Occipital lobe (tissue), 2 donors: ENCODE measurements around the gene CLEC4M. TPM values are rescaled to one million over a fixed set of nuclear protein-coding genes. Genes with fewer than 3 reads are reported as not detected.
"Not testable (repeated sequence)": the region's sequence is repeated elsewhere in the genome, so short reads cannot be mapped to it uniquely, and the experiment has no call there.

Experiments used
- DNase-seq: peaks from one replicate; lab custom pipeline; 2025; lab: John Stamatoyannopoulos, UW
- total RNA-seq: library from RNA; depleted of rRNA; stranded (reverse); fragments of >200 nt; gene quantifications from one replicate; pipeline ENCODE4 v1.2.3, GENCODE V29; 2014

The CLEC4M gene
- total RNA-seq, 1 donor from 2014 or later: not detected

DNA sequence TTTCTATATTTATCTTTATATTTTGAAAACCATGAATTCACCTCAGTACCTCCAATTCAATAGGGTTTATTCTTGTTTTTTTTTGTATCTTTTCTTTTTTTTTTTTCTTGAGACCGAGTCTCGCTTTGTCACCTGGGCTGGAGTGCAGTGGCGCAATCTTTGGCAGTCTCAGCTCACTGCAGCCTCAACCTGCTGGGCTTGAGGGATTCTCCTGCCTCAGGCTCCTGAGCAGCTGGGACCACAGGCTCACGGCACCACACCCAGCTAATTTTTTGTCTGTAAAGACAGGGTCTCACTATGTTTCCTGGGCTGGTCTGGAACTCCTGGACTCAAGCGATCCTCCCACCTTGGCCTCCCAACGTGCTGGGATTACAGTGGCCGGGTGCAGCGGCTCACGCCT lies 43.8 kb downstream of the CLEC4M start:
- DNase-seq: no peak

DNA sequence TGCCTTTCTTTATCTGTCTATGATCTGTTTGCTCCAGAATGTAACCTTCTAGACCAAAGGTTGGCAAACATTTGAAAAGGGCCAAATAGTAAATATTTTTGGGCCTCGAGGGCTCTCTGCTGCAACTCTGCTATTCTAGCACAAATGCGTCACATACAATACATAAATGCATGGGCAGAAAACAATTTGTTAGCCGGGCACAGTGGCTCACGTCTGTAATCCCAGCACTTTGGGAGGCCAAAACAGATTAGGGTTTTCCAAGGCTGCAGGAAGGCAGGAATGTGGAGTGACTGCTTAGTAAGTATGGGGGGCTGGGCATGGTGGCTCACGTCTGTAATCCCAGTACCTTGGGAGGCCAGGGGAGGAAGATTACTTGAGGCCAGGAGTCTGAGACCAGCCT lies 45.1 kb downstream of the CLEC4M start:
- no peak for DNase-seq

- DNase-seq: no peak
Observed at GRCh38 chr19:7811989-7812388, 48.9 kb downstream of the CLEC4M start.

GRCh38 chr19:7815325-7815724 lies 52.3 kb downstream of the CLEC4M start:
- DNase-seq: no peak

GRCh38 chr19:7816040-7816439 lies 53.0 kb downstream of the CLEC4M start:
- not testable (repeated sequence) for DNase-seq

DNA sequence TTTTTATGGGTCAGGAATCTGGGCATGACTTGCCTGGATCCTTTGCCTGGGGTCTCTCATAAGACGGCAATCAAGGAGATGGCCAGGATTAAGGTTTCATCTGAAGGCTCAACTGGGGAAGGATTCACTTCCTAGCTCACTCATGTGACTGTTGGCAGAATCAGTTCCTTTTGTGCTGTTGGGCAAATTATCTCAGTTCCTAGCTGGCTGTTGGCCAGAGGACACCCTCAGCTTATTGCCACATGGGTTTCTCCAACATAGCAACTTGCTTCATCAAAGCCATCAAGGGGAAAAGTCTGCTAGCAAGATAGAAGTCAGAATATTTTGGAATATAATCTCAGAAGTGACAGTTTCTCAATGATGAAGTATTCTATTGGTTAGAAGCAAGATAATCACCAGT lies 54.8 kb downstream of the CLEC4M start:
- DNase-seq: no peak

DNA sequence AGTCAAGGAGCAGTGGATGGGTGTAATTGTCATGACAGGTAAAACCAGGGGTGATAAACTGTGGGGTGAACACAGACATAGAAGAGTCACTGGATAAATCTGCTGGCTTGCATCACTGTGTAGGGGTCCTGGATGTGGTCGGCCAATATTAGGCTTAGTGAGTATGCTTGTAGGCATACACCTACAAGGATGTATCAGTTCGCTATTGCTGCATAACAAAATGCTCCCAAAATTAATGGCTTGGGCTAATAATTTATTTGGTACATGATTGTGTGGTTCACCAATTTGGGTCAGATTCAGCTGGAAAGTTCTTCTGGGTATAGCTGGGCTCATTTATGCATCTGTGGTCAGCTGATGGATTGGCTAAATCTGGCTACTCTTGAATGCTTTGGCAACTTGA lies 55.8 kb downstream of the CLEC4M start:
- no peak for DNase-seq

Other genes with a start within 250 kb of the CLEC4M start
- gene ZNF358, start 247.1 kb upstream of the CLEC4M start, total RNA-seq: 9.0 TPM
- gene MCOLN1, start 240.6 kb upstream of the CLEC4M start, total RNA-seq: 9.8 TPM
- 49.0 TPM for gene PNPLA6, start 227.5 kb upstream of the CLEC4M start, total RNA-seq
- 17.0 TPM for gene CAMSAP3, start 167.4 kb upstream of the CLEC4M start, total RNA-seq
- gene XAB2, start 133.7 kb upstream of the CLEC4M start, total RNA-seq: 18.4 TPM
- 14.7 TPM for gene PET100, start 133.4 kb upstream of the CLEC4M start, total RNA-seq
- gene PCP2, start 129.5 kb upstream of the CLEC4M start, total RNA-seq: not detected
- gene STXBP2, start 126.1 kb upstream of the CLEC4M start, total RNA-seq: 3.0 TPM
- 0.94 TPM for gene RETN, start 94.2 kb upstream of the CLEC4M start, total RNA-seq
- gene MCEMP1, start 86.2 kb upstream of the CLEC4M start, total RNA-seq: 0.78 TPM
- gene TRAPPC5, start 82.4 kb upstream of the CLEC4M start, total RNA-seq: 16.7 TPM
- not detected for gene FCER2, start 61.1 kb upstream of the CLEC4M start, total RNA-seq
- gene CLEC4G, start 31.1 kb upstream of the CLEC4M start, total RNA-seq: 0.31 TPM
- 0.47 TPM for gene CD209, start 15.7 kb upstream of the CLEC4M start, total RNA-seq
- gene EVI5L, start 67.0 kb downstream of the CLEC4M start, total RNA-seq: 44.5 TPM
- gene PRR36, start 111.1 kb downstream of the CLEC4M start, total RNA-seq: 4.1 TPM
- not detected for gene LRRC8E, start 125.3 kb downstream of the CLEC4M start, total RNA-seq
- 6.7 TPM for gene MAP2K7, start 140.6 kb downstream of the CLEC4M start, total RNA-seq
- gene TGFBR3L, start 151.6 kb downstream of the CLEC4M start, total RNA-seq: not detected
- 6.2 TPM for gene SNAPC2, start 157.1 kb downstream of the CLEC4M start, total RNA-seq
- 15.4 TPM for gene CTXN1, start 162.9 kb downstream of the CLEC4M start, total RNA-seq
- gene TIMM44, start 180.4 kb downstream of the CLEC4M start, total RNA-seq: 20.9 TPM
- gene ELAVL1, start 242.4 kb downstream of the CLEC4M start, total RNA-seq: 16.2 TPM